Endodermal cell (in vitro differentiated cells): ENCODE results near the gene MCF2L2. TPM values are rescaled to one million over a fixed set of nuclear protein-coding genes. Genes with fewer than 3 reads are reported as not detected.
"Not testable (repeated sequence)": the region's sequence is repeated elsewhere in the genome, so short reads cannot be mapped to it uniquely, and the experiment has no call there.

ENCODE experiments used
- DNase-seq: peaks from one replicate; pipeline ENCODE4 v3.0.0-alpha.2; 2017
- H3K27ac ChIP-seq: 2 replicates; pipeline ENCODE4 v1.5.1; 2013; ENCODE audit warnings: mild to moderate bottlenecking, low read depth, low read length, moderate library complexity
- H3K27me3 ChIP-seq: 2 replicates; pipeline ENCODE4 v1.6.1; 2013; ENCODE audit warnings: mild to moderate bottlenecking, low read length, moderate library complexity; ENCODE audit not compliant: insufficient read depth, control insufficient read depth, poor library complexity, severe bottlenecking
- H3K36me3 ChIP-seq: 2 replicates; pipeline ENCODE4 v1.7.0; 2013; ENCODE audit warnings: mild to moderate bottlenecking, low read length, moderate library complexity; ENCODE audit not compliant: control insufficient read depth, insufficient read depth
- H3K4me1 ChIP-seq: one replicate; pipeline ENCODE4 v1.7.0; 2013; ENCODE audit warnings: low read length; ENCODE audit not compliant: control insufficient read depth, insufficient read depth
- H3K4me3 ChIP-seq: 2 replicates; pipeline ENCODE4 v1.5.1; 2013; ENCODE audit warnings: mild to moderate bottlenecking, low read length, moderate library complexity
- H3K9ac ChIP-seq: 2 replicates; pipeline ENCODE4 v1.6.1; 2013; ENCODE audit warnings: mild to moderate bottlenecking, low read length, moderate library complexity; ENCODE audit not compliant: poor library complexity, severe bottlenecking; ENCODE audit errors: extremely low read depth
- H3K9me3 ChIP-seq: 2 replicates; pipeline ENCODE4 v1.6.1; 2013; ENCODE audit warnings: mild to moderate bottlenecking, low read length, moderate library complexity; ENCODE audit not compliant: control insufficient read depth
- H3K27ac Mint-ChIP-seq: 2 replicates; pipeline ENCODE4 v1.8.0; 2020; ENCODE audit warnings: mixed read lengths
- H3K27me3 Mint-ChIP-seq: 2 replicates; pipeline ENCODE4 v1.8.0; 2021; ENCODE audit warnings: mild to moderate bottlenecking, mixed read lengths; ENCODE audit not compliant: insufficient read depth
- H3K36me3 Mint-ChIP-seq: 2 replicates; pipeline ENCODE4 v1.8.0; 2020; ENCODE audit warnings: low read depth, mixed read lengths
- H3K4me1 Mint-ChIP-seq: 2 replicates; pipeline ENCODE4 v1.8.0; 2020; ENCODE audit warnings: mixed read lengths
- H3K4me3 Mint-ChIP-seq: 2 replicates; pipeline ENCODE4 v1.8.0; 2020; ENCODE audit warnings: mild to moderate bottlenecking, moderate library complexity, mixed read lengths
- H3K9me3 Mint-ChIP-seq: 2 replicates; pipeline ENCODE4 v1.8.0; 2020; ENCODE audit warnings: mild to moderate bottlenecking, mixed read lengths
- CTCF ChIP-seq: fragments of 200-600 bp; sonication (generic); conservative IDR thresholded peaks from 2 replicates; pipeline ENCODE4 v1.5.0; 2021; ENCODE audit warnings: antibody characterized with exemption, mild to moderate bottlenecking
- WGBS, 2 experiments: methylation state at CpG; one replicate each; pipeline versions ENCODE4 v1.1.5 to v1.1.7; 2013; ENCODE audit warnings: missing lambda C conversion rate in 2 of 2, mixed read lengths in 1 of 2; ENCODE audit not compliant: insufficient coverage in 1 of 2, insufficient read length in 1 of 2; 5-methylcytosine and 5-hydroxymethylcytosine counted together
- long read RNA-seq, 4 experiments: library from polyadenylated mRNA in 2 of 4; library from RNA in 1 of 4; library from capped mRNA in 1 of 4; stranded (forward) in 3 of 4; unstranded in 1 of 4; transcript quantifications; one replicate each; pipeline ENCODE4 v2.0.0, GENCODE V29; 2020 to 2021; ENCODE audit warnings: inconsistent platforms in 1 of 4
- polyA plus RNA-seq, 2 experiments: library from polyadenylated mRNA; stranded (reverse); fragments of 50-300 nt; gene quantifications; one replicate each; pipeline ENCODE4 v1.2.3, GENCODE V29; 2013
- total RNA-seq, 2 donors: library from RNA; stranded (reverse); fragmentation: NEBNext Ultra II Directional in 1 of 2; extraction: Animal tissue kit (Norgen Biotek cat#: 25700) in 1 of 2; gene quantifications; 2 replicates in 1 of 2; 3 replicates in 1 of 2; pipeline ENCODE4 v1.2.1, GENCODE V29; 2021

The MCF2L2 gene
- 10 to 100 TPM; 72.6 to 86.5 TPM for total RNA-seq
- polyA plus RNA-seq (2013, experiment 1 of 2): 21.3 TPM
- polyA plus RNA-seq (2013, experiment 2 of 2): 22.1 TPM
- long read RNA-seq, experiment 1, partial matches to known transcripts: 1 of 8 reads
- long read RNA-seq, experiment 1, other reads (novel, unspliced or antisense): 7 of 8 reads
- long read RNA-seq, experiment 2, full-length matches to known transcripts: 4 of 102 reads
- long read RNA-seq, experiment 2, partial matches to known transcripts: 23 of 102 reads
- long read RNA-seq, experiment 2, other reads (novel, unspliced or antisense): 75 of 102 reads
- long read RNA-seq, experiment 3, full-length matches to known transcripts: 5 of 141 reads
- long read RNA-seq, experiment 3, partial matches to known transcripts: 38 of 141 reads
- long read RNA-seq, experiment 3, other reads (novel, unspliced or antisense): 98 of 141 reads
- long read RNA-seq, experiment 4, partial matches to known transcripts: 5 of 16 reads
- long read RNA-seq, experiment 4, other reads (novel, unspliced or antisense): 11 of 16 reads

GRCh38 chr3:183428447-183429211, at the start of gene MCF2L2:
TSS of gene MCF2L2 (minus strand) at chr3:183428619. CDS start at chr3:183427977, 642 bp downstream.
- H3K27me3 ChIP-seq: no peaks in the 10 kb centered on the region
- no peak for TF ChIP-seq CTCF
- H3K27ac ChIP-seq: no peak within 1 kb of the TSS
- WGBS, 2 experiments: 1 to 2% methylated on average over 30 to 68 of the region's 68 CpGs
- Mint-ChIP-seq H3K4me3 (peak within 1 kb of the TSS; percentile 84), H3K27me3 (peaks cover 12% of the 10 kb centered on the region), H3K9me3 (no peaks in the 10 kb centered on the region), H3K4me1 (peaks cover 46% of the 10 kb centered on the region), H3K36me3 (peaks cover 9% of the 10 kb centered on the region), H3K27ac (peak within 1 kb of the TSS; percentile 91)
- H3K9me3 ChIP-seq: no peaks in the 10 kb centered on the region
- DNase-seq: peak; percentile 89
- peaks cover 18% of the 10 kb centered on the region for H3K4me1 ChIP-seq
- peak within 1 kb of the TSS; percentile 94 for H3K4me3 ChIP-seq
- H3K9ac ChIP-seq: peak within 1 kb of the TSS; percentile 81
- peaks cover 30% of the 10 kb centered on the region for H3K36me3 ChIP-seq

- Mint-ChIP-seq H3K9me3 (no peaks in the 10 kb centered on the region), H3K27me3 (no peaks in the 10 kb centered on the region), H3K4me1 (peaks cover 15% of the 10 kb centered on the region), H3K27ac (peak overlapping the region; percentile 52), H3K4me3 (no peak overlapping the region), H3K36me3 (no peaks in the 10 kb centered on the region)
- TF ChIP-seq CTCF: no peak
- Histone ChIP-seq H3K9me3 (no peaks in the 10 kb centered on the region), H3K4me1 (peaks cover 9% of the 10 kb centered on the region), H3K9ac (no peak overlapping the region), H3K27ac (no peak overlapping the region), H3K4me3 (no peak overlapping the region), H3K36me3 (no peaks in the 10 kb centered on the region), H3K27me3 (no peaks in the 10 kb centered on the region)
- WGBS, 2 experiments: 71 to 79% methylated on average over 4 to 8 of the region's 8 CpGs
- peak; percentile 43 for DNase-seq
Measured at GRCh38 chr3:183477801-183478456, 49.5 kb upstream of the MCF2L2 start.

GRCh38 chr3:183475764-183476162, 47.3 kb upstream of the MCF2L2 start:
- not testable (repeated sequence) for H3K36me3 Mint-ChIP-seq, H3K4me1 ChIP-seq, H3K4me3 ChIP-seq, H3K9me3 Mint-ChIP-seq, H3K9me3 ChIP-seq, H3K27ac ChIP-seq, H3K27ac Mint-ChIP-seq, H3K9ac ChIP-seq, H3K4me3 Mint-ChIP-seq, H3K27me3 ChIP-seq, H3K27me3 Mint-ChIP-seq, H3K36me3 ChIP-seq
- peaks cover 21% of the 10 kb centered on the region for H3K4me1 Mint-ChIP-seq
- DNase-seq: peak; percentile 13
- 100% methylated on average over 1 of the region's 1 CpG; no CpG with 5 or more reads in 1 of the 2 experiments for WGBS, 2 experiments
